Ishikawa (cell line): Measurements from ENCODE around the gene NEXN.

Experiments used
- CEBPB ChIP-seq: IDR thresholded peaks from 2 replicates; pipeline ENCODE4 v1.6.1; 2012
- CREB1 ChIP-seq: IDR thresholded peaks from 2 replicates; pipeline ENCODE4 v1.6.1; 2012; ENCODE audit warnings: low read depth
- EGR1 ChIP-seq: IDR thresholded peaks from 2 replicates; pipeline ENCODE4 v1.6.1; 2012
- EP300 ChIP-seq: IDR thresholded peaks from 2 replicates; pipeline ENCODE4 v1.6.1; 2012; ENCODE audit warnings: borderline replicate concordance
- FOXM1 ChIP-seq: IDR thresholded peaks from 2 replicates; pipeline ENCODE4 v1.6.1; 2012; ENCODE audit warnings: low read depth, borderline replicate concordance
- MAX ChIP-seq: IDR thresholded peaks from 2 replicates; pipeline ENCODE4 v1.6.1; 2012
- NFIC ChIP-seq: IDR thresholded peaks from 2 replicates; pipeline ENCODE4 v1.6.1; 2012
- RAD21 ChIP-seq: IDR thresholded peaks from 2 replicates; pipeline ENCODE4 v1.6.1; 2012; ENCODE audit warnings: low read depth
- REST ChIP-seq: IDR thresholded peaks from 2 replicates; pipeline ENCODE4 v1.6.1; 2012; ENCODE audit warnings: low read depth, mild to moderate bottlenecking
- TAF1 ChIP-seq: IDR thresholded peaks from 2 replicates; pipeline ENCODE4 v1.6.1; 2012; ENCODE audit warnings: low read depth, mild to moderate bottlenecking
- TCF12 ChIP-seq: IDR thresholded peaks from 2 replicates; pipeline ENCODE4 v1.6.1; 2012; ENCODE audit warnings: low read depth
- TEAD4 ChIP-seq: IDR thresholded peaks from 2 replicates; pipeline ENCODE4 v1.6.1; 2012
- USF1 ChIP-seq: IDR thresholded peaks from 2 replicates; pipeline ENCODE4 v1.6.1; 2012
- YY1 ChIP-seq: IDR thresholded peaks from 2 replicates; pipeline ENCODE4 v1.6.1; 2012; ENCODE audit warnings: low read depth
- ZBTB7A ChIP-seq: IDR thresholded peaks from 2 replicates; pipeline ENCODE4 v1.6.1; 2012; ENCODE audit warnings: low read depth

The NEXN gene

GRCh38 chr1:77906019-77906545 lies 17.7 kb downstream of the NEXN start:
- TF ChIP-seq CREB1 (no peak), REST (no peak), EGR1 (no peak), TEAD4 (no peak), ZBTB7A (no peak)

- TF ChIP-seq CEBPB (no peak), RAD21 (no peak), YY1 (no peak), NFIC (no peak), USF1 (no peak), TAF1 (no peak), FOXM1 (no peak), EP300 (no peak)
These were observed 18.2 kb downstream of the NEXN start for GRCh38 chr1:77906624-77907023.

- no peak for TF ChIP-seq CREB1
- TF ChIP-seq REST = no peak
- no peak for TF ChIP-seq EP300
- TF ChIP-seq CEBPB = no peak
- no peak for TF ChIP-seq TCF12
- no peak for TF ChIP-seq NFIC
- TF ChIP-seq FOXM1 = no peak
- no peak for TF ChIP-seq USF1
- TF ChIP-seq YY1 = no peak
These were observed 21.7 kb downstream of the NEXN start for GRCh38 chr1:77910116-77910515.

- no peak for TF ChIP-seq TCF12
- no peak for TF ChIP-seq RAD21
- TF ChIP-seq YY1 = no peak
- TF ChIP-seq REST = no peak
- no peak for TF ChIP-seq EP300
- no peak for TF ChIP-seq ZBTB7A
- TF ChIP-seq EGR1 = no peak
- TF ChIP-seq NFIC = no peak
- no peak for TF ChIP-seq FOXM1
- TF ChIP-seq CREB1 = no peak
- TF ChIP-seq TEAD4 = no peak
- no peak for TF ChIP-seq MAX
These were observed 37.1 kb downstream of the NEXN start for GRCh38 chr1:77925518-77925917.

GRCh38 chr1:77925956-77926355 lies 37.5 kb downstream of the NEXN start:
- no peak for TF ChIP-seq NFIC
- no peak for TF ChIP-seq TEAD4
- no peak for TF ChIP-seq MAX
- TF ChIP-seq TCF12 = no peak
- TF ChIP-seq EP300 = no peak
- no peak for TF ChIP-seq CEBPB
- no peak for TF ChIP-seq TAF1
- TF ChIP-seq ZBTB7A = no peak
- no peak for TF ChIP-seq YY1
- no peak for TF ChIP-seq USF1
- no peak for TF ChIP-seq RAD21
- no peak for TF ChIP-seq FOXM1
- no peak for TF ChIP-seq CREB1
- TF ChIP-seq REST = no peak
- TF ChIP-seq EGR1 = no peak
